Uterus (tissue), 4 donors: ENCODE data around the gene FGR. TPM values are rescaled to one million over a fixed set of nuclear protein-coding genes. Genes with fewer than 3 reads are reported as not detected.

Experiments
- DNase-seq, 2 donors: peaks; one replicate each; pipeline ENCODE4 v3.0.0-alpha.2; 2019 to 2020
- H3K27ac ChIP-seq, 2 donors: fragments of 200-600 bp; sonication (generic); 1 replicate in 1 of 2; 2 replicates in 1 of 2; pipeline ENCODE4 v1.5.1; 2016 to 2018
- H3K27me3 ChIP-seq, 2 donors: fragments of 200-600 bp; sonication (generic); one replicate each; pipeline ENCODE4 v1.5.1; 2018 to 2019; ENCODE audit warnings: control low read depth in 1 of 2
- H3K36me3 ChIP-seq, 2 donors: fragments of 200-600 bp; sonication (generic); one replicate each; pipeline ENCODE4 v1.5.1; 2019; ENCODE audit warnings: control low read depth in 1 of 2
- H3K4me1 ChIP-seq, 2 donors: fragments of 200-600 bp; sonication (generic); one replicate each; pipeline ENCODE4 v1.5.1; 2018 to 2019; ENCODE audit warnings: control low read depth in 1 of 2
- H3K4me3 ChIP-seq, 2 donors: fragments of 200-600 bp; sonication (generic); 1 replicate in 1 of 2; 2 replicates in 1 of 2; pipeline ENCODE4 v1.5.1; 2018 to 2019; ENCODE audit warnings: mild to moderate bottlenecking in 1 of 2
- H3K9me3 ChIP-seq, 2 donors: fragments of 200-600 bp; sonication (generic); one replicate each; pipeline ENCODE4 v1.5.1; 2019; ENCODE audit warnings: control low read depth in 1 of 2
- POLR2A ChIP-seq, 2 donors: fragments of 450-650 bp; IDR thresholded peaks; one replicate each; pipeline ENCODE4 v1.6.1; 2016; ENCODE audit warnings: antibody characterized with exemption in 2 of 2, mild to moderate bottlenecking in 1 of 2, moderate library complexity in 1 of 2
- intact Hi-C: fragments of 100-400 bp; cut with DNase I; formaldehyde crosslinking; loops from one replicate; pipeline ENCODE4 v1.15.1; 2023; ENCODE audit warnings: low total_unique reads
- total RNA-seq, 4 donors: library from RNA; depleted of rRNA in 3 of 4; stranded (reverse); fragments of >200 nt in 3 of 4; gene quantifications; one replicate each; pipeline versions ENCODE4 v1.1.0 to v1.2.4, GENCODE V29; 2014 to 2023
- TF ChIP-seq, protein P1 (sequence below), 4 experiments: fragments of 200-600 bp in 2 of 4; fragments of 450-650 bp in 2 of 4; sonication (generic) in 2 of 4; IDR thresholded peaks; one replicate each; pipeline ENCODE4 v1.5.1; 2016 to 2019; ENCODE audit warnings: antibody characterized with exemption in 4 of 4, mild to moderate bottlenecking in 2 of 4, moderate library complexity in 1 of 4
- donor health status: DM: yes; HTN: yes; CAD: no.

Gene FGR
- total RNA-seq, 4 donors from 2014 or later, result 3.0 to 35.9 (median 18.8) TPM

DNA sequence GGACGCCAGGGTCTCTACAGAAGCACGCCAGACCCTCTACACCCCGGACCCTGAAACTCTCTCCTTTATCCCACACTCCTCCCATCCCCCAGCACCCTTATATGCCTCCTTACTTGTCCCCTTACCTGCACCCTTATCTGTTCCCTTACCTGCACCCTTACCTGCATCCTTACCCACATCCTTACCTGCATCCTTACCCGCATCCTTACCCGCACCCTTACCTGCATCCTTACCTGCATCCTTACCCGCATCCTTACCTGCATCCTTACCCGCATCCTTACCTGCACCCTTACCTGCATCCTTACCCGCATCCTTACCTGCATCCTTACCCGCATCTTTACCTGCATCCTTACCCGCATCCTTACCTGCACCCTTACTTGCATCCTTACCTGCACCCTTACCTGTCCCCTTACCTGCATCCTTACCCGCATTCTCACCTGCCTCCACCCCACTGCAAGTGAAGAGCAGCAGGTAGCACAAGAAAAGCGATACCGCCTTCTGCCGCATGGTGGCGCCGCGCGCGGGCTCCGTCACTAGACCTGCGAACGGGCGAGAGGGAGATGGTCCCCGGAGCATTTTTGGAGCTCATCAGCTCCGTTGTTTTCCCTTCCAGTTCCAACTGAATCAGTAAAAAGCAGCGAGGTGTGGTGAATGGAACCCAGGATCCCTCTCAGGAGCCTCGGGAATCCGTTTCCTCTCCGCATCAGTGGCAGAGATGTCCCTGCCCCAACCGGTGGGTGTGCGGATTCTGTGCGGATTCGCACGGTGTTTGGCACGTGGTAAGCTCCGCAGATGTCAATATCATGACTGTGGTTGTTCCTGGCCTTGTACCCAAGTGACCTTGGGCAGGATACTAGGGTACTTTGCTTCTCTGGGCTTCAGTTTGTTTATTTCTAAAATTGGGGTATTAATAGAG lies 34.1 kb upstream of the FGR start:
- Histone ChIP-seq H3K27ac (peak overlapping the region; percentile 59 to 77), H3K36me3 (no peaks in the 10 kb centered on the region), H3K9me3 (no peaks in the 10 kb centered on the region), H3K27me3 (no peaks in the 10 kb centered on the region), H3K4me1 (peaks cover 0 to 12% of the 10 kb centered on the region in 2 donors), H3K4me3 (peak overlapping the region; percentile 37 to 39)
- peak; percentile 75 to 78 for DNase-seq
- no peak for TF ChIP-seq POLR2A (IDR thresholded peaks at IDR 0.05)
- TF ChIP-seq, protein P1, sequence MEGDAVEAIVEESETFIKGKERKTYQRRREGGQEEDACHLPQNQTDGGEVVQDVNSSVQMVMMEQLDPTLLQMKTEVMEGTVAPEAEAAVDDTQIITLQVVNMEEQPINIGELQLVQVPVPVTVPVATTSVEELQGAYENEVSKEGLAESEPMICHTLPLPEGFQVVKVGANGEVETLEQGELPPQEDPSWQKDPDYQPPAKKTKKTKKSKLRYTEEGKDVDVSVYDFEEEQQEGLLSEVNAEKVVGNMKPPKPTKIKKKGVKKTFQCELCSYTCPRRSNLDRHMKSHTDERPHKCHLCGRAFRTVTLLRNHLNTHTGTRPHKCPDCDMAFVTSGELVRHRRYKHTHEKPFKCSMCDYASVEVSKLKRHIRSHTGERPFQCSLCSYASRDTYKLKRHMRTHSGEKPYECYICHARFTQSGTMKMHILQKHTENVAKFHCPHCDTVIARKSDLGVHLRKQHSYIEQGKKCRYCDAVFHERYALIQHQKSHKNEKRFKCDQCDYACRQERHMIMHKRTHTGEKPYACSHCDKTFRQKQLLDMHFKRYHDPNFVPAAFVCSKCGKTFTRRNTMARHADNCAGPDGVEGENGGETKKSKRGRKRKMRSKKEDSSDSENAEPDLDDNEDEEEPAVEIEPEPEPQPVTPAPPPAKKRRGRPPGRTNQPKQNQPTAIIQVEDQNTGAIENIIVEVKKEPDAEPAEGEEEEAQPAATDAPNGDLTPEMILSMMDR (IDR thresholded peaks at IDR 0.05), result peak; percentile 86 to 92 (median 88)
- intact Hi-C loops, result loop anchor here (10.0 kb wide), 2 partner anchors 64 to 364 kb away; partner anchors contain the start of gene AHDC1

DNA sequence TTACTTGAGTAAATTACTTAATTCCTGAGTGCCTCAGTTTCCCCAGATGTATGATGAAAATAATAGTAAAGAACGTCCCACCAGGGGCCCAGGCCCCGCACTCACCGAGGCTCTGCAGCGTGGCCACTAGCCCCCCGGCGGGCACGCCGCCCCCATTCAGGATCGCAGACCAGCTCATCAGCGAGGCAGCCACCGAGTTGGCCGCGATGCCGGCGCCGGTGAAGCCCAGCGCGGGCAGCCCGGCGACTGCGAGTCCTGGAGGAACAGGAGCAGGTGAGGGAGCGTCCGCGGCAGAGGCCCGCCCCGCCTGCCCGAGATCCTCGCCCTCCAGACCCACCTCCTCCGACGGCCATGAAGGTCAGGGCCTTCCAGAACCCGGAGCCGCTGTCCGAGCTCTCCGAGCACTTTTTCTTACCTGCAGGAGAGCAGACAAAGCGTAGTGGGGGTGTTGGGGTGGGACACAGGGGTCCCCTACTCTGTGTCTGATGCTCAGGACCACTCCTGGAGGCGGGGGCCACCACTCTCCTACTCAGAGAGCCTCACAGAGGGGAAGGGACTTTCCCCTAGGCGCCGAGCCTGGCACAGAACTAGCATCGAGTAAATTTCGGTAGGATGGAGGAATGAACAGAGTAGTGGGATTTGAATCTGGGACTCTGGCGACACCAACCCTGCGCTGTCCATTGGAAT lies 33.3 kb upstream of the FGR start:
- no peak for TF ChIP-seq POLR2A (IDR thresholded peaks at IDR 0.05)
- TF ChIP-seq, protein P1 (IDR thresholded peaks at IDR 0.05), result no peak
- intact Hi-C loops, result loop anchor here (10.0 kb wide), 2 partner anchors 63 to 363 kb away; partner anchors contain the start of gene AHDC1
- Histone ChIP-seq H3K27me3 (no peaks in the 10 kb centered on the region), H3K27ac (no peak overlapping the region), H3K36me3 (no peaks in the 10 kb centered on the region), H3K4me3 (no peak overlapping the region), H3K4me1 (peaks cover 0 to 12% of the 10 kb centered on the region in 2 donors), H3K9me3 (no peaks in the 10 kb centered on the region)
- no peak for DNase-seq

GRCh38 chr1:27666791-27667254 lies 31.8 kb upstream of the FGR start:
- H3K4me3 ChIP-seq, result no peak overlapping the region
- H3K27me3 ChIP-seq, result no peaks in the 10 kb centered on the region
- no peak overlapping the region for H3K27ac ChIP-seq
- H3K9me3 ChIP-seq, result no peaks in the 10 kb centered on the region
- no peak for DNase-seq
- no peaks in the 10 kb centered on the region for H3K36me3 ChIP-seq
- intact Hi-C loops, result loop anchor here (10.0 kb wide), 2 partner anchors 62 to 362 kb away; partner anchors contain the start of gene AHDC1
- TF ChIP-seq, protein P1 (IDR thresholded peaks at IDR 0.05), result no peak
- no peak for TF ChIP-seq POLR2A (IDR thresholded peaks at IDR 0.05)
- peaks cover 0 to 12% of the 10 kb centered on the region in 2 donors for H3K4me1 ChIP-seq

- Histone ChIP-seq H3K27me3 (no peaks in the 10 kb centered on the region), H3K27ac (no peak overlapping the region), H3K4me1 (peaks cover 0 to 12% of the 10 kb centered on the region in 2 donors), H3K36me3 (no peaks in the 10 kb centered on the region), H3K9me3 (no peaks in the 10 kb centered on the region), H3K4me3 (no peak overlapping the region)
- no peak for TF ChIP-seq POLR2A (IDR thresholded peaks at IDR 0.05)
- TF ChIP-seq, protein P1 (IDR thresholded peaks at IDR 0.05), result no peak
- intact Hi-C loops, result loop anchor here (10.0 kb wide), 2 partner anchors 61 to 361 kb away; partner anchors contain the start of gene AHDC1
- DNase-seq, result no peak
Observed at GRCh38 chr1:27666294-27666693, 31.3 kb upstream of the FGR start.
